NOMO-1 treated with DMSO at 0.1 percent for 48 hours (cell line): ENCODE measurements around the gene MBP.
"Not testable (repeated sequence)": the region's sequence is repeated elsewhere in the genome, so short reads cannot be mapped to it uniquely, and the experiment has no call there.

Source experiments
- DNase-seq: peaks from one replicate; lab custom pipeline; 2025; ENCODE audit not compliant: unreplicated experiment; lab: John Stamatoyannopoulos, UW

Gene MBP

DNA sequence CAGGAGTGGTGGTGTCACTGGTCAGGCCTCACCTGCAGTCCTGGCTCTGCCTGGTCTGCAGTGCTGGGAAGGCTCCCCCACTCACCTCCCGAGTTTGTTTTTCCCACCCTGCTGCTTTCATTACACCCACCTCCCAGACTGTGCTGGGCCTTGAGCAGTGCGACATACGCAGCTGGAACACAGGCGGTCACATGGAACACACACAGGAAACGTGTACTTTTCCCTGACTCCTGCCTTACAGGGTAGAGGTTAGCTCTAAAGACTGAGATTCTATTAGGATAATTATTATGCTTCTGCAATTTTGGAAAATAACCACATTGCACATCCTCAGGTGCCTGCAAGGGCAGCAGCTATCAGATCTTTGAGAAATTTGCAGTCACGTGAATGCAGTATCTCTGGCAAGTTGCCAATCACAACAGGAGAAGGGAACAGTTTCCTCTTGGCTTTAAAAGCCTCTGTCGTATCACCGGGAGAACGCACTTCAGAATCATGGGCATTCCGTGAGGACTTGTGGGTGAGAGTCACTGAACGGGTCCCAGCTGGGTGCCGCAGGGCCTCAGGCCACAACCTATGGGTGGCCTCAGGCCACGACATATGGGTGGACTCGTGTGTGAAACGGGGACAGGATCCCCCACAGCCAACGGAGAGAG, 173.8 kb downstream of the MBP start:
- DNase-seq = no peak

DNA sequence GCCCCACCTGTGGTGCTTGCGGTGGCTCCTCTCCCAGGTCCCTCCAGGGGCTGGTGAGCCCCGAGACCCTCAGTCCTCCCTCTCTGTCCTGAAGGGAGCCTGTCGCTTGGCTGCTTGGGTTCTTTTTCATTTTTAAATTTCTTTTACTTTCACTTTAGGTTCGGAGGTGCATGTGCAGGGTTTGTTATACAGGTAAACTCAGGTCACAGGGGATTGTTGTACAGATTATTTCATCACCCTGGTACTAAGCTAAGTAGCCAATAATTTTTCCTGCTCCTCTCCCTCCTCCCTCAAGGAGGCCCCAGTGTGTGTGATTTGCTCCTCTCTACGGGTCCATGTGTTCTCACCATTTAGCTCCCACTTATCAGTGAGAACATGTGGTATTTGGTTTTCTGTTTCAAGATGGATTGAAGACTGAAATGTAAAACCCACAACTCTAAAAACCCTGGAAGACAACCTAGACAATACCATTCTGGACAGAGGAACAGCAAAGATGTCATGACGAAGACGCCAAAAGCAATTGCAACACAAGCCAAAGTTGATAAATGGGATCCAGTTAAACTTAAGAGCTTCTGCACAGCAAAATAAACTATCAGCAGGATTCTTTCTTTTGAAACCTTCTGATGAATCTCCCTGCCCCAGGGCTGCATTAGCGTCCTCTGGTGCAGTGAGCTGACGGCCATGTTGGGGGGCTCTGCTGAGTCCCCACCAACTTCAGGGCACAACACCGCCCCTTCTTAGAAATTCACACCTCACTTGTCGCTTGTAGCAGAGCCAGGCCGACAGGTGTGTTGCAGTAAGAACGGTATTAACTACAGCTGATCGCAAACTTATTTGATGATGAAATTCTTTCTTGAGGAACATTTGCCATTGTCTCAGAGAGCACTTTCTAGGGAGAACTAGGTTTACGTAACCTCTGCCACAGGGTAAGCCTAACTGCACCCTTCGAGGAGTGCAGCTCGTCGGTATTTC, 174.9 kb downstream of the MBP start:
- no peak for DNase-seq

DNA sequence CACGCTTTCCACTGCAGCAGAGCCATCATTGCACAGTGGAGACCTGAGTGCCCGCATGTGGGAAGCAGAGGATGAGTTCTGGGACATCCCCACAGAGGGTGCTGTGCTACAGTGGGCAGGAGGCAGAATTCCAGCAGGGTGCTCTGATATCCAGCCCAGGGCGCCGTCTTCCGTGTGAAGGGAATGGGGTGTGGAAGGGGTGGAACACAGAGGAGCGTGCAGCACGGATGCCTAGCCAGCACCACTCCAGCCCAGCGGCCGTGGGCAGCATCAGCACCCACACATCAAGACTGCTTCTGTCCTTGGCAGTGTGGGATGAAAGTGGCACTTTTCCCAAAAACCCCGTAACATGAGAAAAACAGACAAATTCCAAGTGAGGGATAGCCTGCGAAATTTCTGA, 175.9 kb downstream of the MBP start:
- DNase-seq = no peak

DNA sequence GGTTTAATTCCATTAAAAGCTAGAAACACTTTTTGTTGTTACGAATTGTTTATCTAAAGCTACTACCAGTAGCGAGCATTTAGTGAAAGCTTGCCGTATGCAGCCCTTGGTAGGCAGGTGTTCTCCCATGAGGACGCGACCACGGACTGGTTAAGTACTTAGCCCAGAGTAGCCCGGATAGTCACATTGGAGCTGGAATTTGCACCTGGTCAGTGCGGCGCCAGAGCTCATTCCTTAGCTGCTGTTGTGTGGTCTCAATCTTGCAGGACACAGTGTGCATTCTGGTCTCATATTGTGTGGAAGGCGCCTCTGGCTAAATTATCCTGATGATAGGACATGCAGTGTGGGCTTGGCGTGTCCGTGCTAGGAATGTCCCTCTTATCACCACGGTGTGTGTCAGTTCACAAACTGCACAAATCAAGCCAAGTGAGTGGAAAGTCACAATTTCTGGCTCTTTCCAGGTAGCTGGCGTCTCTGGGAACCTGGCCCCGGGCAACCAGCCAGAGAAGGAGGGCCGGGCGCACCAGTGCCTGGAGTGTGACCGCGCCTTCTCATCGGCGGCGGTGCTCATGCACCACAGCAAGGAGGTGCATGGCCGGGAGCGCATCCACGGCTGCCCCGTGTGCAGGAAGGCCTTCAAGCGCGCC, 176.9 kb downstream of the MBP start:
- DNase-seq = no peak

DNA sequence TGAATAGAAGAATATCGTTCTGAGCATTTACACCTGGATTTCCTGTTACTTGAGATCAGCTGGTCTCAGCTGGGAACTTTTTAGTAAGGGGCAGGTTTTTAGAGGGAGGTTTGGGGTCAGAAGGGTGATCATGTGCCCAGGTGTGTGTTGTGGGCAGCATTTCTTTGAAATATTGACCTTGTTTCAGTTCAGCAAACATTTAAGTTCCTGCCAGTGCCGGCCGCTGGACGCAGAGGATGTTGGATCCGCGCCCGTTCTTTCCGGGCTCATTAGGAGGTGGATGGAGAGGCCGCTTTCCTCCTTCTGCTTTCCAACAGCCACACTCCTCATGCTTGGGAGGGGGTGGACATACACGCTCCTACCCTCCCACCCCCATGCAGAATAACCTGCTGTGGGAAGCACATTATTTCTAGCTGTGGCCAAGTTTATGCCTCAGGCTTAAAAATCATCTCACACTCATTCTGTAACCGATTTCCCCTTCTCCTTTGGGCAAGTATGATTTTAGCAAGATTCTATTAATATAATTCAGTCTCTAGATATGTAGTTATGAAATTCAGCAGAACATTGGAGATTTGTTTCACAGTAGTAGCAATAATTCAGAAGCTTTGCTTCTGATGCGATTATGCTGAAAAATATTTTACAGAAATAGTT, 178.9 kb downstream of the MBP start:
- no peak for DNase-seq

DNA sequence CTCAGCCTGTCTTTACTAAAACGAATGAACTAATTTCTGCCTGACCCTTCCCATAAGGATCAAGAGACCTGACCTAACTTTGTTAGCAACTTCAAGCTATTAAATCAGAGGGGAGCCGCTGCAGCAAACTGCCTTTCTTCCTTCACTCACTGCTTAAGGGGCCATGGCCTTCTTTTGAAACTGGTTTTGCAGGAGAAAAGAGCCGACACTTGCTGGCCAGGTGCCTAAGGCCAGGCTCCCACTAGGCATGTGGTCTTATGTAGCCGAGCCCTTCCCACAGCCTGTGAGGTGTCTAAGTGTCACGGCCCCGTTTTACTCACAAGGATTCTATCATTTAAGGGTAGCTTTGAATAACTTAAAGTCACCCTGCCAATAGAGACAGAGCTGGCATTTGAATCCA, 179.4 kb downstream of the MBP start:
- no peak for DNase-seq

DNA sequence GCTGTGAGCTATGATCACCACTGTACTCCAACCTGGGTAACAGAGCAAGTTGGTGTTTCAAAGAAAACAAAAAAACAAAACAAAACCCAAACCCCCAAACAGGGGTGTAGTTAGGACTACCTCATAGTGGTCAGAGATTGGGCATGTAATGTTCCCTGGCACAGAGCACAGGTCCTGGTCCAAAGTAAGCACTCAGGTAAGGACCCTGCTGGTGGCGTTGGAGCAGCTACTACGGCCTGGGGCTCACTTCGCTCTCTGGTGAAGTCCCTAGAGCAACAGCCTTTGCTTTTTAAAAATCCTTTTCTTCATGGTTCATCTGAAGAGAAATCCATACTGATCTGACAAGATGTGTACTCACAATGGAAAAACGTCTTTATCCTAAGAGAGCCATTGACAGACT, 179.8 kb downstream of the MBP start:
- no peak for DNase-seq

DNA sequence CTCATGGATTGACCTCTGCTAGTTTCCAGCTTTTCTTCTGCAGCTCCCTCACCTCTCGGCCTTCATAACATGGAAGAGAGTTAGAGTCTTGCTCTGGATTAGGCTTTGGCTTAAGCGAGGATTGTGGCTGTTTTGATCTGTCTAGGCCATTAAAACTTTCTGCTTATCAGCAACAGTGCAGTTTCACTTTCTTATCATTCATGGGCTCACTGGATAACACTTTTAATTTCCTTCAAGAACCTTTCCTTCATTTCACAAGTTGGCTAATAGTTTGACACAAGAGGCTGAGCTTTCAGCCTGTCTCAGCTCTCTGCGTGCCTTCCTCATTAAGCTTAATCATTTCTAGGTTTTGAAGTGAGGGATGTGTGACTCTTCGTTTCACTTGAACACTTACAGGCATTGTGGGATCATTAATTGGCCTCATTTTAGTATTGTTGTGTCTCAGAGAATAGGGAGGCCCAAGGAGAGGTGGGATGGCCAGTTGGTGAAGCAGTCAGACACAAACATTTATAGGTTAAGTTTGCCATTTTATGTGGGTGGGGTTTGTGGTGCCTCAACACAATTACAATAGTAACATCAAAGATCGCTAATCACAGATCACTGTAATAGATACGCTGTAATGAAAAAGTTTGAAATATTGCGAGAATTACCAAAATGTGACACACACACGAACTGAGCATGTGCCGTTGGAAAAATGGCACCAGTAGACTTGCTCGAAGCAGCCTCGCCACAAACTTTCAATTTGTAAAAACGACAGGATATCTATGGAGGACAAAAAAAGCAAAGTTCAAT, 180.9 kb downstream of the MBP start:
- no peak for DNase-seq

DNA sequence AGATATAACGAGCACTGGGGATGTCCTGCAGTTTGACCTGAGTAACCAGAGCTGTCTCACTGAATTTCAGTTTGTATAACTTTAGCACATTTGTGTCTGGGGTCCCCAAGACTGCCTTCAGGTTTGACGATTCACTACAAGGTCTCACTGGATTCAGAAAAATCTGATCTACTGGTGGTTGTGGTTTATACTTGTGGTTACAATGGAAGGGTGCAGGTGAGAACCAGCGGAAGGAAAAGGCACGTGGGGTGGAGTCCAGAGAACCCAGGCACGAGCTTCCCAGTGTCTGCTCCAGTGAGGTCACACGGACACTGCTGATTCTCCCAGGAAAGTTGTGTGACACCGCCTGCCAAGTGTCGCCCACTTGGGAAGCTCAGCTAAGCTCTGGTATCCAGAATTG, 184.2 kb downstream of the MBP start:
- DNase-seq = no peak

DNA sequence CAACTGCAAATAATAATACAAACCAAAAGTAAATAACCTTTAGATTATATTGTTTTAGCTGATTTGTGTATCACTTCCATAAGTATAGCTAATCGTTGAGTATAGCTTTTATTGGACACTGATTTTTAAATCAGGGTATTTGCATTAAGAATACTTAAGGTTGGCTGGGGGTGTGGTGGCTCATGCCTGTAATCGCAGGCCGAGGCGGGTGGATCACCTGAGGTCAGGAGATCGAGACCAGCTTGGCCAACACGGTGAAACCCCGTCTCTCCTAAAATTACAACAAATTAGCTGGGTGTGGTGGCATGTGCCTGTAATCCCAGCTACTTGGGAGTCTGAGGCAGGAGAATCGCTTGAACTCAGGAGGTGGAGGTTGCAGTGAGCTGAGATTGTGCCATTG, 188.2 kb downstream of the MBP start:
- not testable (repeated sequence) for DNase-seq

DNA sequence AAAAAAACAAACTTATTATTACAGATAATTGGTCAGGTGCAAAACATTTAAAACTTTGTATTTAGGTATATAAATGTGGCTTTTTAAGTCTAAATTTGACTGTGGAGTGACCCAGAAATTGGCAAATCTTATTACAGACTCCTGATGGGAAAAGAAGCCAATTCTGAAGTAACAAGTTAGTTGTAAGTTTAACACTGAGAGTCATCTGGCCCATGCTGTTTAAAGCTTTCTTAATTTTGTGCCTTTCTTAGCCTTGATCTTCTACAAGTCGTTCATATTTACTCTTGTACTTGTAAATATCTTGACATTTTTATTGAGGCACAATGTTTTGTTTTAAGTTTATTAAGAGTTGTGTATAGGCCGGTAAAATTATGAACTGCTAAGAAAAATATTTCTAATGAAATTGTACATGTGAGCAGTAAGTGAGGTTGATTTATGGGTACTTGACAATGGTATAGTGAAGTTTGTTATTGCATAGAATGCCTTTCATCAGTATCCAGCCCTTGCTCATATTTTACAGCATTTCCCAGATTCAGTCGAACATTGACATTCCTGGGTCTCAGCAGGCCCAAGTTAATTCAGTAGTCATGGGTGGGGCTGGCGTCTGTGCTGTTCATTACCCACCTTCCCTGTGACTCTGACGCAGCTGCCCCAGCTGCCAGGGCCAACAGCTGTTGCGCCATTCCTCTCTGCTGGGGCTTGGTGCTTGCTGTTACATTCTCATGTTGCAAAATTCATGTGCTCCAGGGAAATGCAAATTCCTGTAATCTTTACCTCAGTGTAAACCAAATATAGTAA, 188.8 kb downstream of the MBP start:
- no peak for DNase-seq

DNA sequence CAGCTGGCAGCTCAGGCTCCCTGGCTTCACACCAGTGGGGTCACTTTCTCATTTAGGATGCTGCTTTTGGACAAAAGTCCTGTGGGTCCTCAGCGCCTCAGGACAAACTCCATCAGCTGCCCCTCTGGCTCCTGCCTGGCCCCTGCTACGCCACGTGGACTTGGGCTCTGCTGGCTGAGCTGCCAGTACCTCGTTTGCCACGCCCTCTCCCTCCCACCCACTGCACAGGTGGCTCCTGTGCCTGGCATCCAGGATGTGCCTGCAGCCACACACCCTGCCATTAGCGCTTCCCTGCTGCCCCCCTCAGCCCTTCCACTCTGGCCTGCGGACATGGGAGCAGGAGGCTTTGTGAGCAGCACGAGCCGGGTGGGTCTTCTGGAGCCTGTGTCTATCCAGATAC, 191.3 kb downstream of the MBP start:
- DNase-seq = no peak

DNA sequence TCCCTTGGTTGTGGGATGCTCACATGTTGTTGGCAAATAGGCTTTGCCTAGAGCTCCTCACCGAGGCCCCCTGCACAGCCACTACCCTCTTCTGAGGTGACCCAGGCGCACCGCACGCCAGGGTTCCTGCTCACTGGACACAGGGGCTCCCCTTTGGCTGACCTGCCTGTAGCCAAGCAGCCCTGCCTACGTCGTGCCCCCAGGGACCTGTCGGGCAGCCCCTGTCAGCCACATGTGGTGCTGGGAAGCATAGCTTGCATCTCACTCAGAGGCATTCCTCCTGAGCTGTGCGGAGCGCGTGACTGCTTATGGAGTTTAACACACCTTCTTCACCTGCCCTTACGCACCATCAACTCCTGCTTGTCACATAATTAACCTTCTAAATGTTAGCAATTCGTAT, 194.0 kb downstream of the MBP start:
- DNase-seq = no peak

DNA sequence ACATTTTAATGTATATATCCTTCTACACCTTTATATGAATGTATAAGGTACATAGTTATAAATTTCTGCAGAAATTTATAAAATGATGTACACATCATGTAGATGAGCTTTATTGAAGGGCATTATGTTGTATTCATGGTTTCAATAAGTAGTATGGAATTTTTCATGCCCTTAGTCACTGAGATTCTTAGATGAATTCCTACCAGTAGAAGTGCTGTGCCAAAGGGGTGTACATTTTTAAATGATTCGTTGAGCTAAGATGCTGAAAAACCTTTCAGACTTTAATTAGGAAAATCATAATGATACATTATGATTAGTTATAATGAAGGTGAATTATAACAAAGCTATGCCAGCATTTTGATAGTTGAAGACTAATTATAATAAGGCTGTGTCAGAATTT, 195.0 kb downstream of the MBP start:
- no peak for DNase-seq

DNA sequence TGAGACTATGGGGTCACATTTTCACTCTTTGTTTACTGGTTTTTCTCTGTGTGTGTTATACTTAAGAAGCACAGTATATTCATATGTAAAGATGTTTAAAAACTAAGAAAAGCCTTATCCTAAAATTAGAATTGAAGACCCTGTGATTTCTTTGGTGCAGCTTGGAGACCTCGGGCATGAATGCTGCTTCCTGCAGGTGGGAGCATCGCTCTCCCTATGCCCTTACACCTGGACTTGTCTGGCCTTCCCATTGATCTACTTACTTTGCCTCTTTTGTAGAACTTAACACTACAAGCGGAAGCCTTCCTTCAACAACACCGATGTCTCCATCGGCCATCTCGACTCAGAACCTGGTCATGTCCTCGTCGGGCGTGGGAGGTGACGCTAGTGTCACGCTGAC, 195.7 kb downstream of the MBP start:
- DNase-seq = no peak

DNA sequence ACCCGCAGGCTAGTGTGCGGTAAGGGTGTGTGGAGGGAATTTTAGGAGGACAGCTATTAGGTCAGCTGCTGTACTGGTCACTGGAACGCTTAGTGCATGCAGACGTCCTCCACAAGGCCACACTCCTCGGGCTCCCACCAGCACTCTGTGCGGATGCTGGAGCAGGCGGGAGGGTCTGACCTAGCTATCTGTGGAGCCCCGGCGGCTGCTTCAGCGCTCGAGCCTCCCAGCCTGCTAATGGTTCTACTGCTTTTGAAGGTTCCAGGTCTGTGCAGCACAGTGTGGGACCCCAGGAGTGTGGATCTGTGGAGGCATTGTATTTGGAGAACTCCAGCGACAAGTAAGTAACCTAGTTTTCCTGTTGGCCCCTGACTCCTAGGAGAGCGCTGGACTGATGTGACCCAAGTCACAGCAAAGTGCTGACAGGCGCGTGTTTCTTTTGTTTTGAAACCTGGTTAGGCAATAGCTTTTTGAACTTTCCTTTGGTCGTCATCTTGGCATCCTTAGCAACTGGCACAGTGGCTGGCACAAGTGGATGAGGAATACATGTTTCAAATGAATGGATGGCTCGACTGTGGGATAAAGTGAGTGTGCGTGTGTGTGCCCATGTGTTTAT, 196.8 kb downstream of the MBP start:
- no peak for DNase-seq

DNA sequence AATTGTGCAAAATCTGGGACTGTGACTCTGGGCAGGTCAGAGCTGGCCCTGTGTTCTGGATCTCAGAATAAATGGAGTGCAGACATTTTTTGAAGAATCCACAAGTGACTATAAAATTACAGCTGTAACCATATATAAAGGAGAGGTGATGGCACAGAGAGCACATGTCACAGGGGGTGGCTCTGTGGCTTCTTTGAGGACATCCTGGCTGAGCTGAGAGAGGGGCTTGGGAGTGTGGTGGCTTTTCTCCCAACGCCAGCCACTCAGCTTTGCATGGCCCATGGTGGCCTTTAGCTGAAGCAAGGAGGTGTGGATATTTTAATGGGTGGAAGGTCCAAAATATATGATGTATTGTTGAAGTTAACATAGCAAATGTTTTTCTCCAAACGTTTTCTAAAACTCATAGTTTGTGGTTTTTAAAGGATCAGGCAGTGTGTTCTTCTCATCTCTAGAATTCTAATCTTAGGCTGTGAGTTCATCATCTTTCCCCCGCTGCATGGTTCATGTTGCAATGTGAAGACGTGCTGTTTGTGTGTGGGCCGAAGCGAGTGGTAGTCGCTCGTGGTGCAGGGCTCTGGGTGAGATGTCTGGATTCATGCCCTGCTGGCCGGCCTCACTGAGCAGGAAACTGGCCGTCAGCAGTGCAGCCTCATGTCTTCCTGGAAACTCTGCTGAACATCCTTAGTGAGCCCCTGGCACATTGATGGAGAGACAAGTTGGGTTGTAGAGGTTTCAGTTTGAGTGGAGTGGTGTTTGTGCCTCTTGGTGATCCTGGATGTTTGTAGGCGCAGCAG, 200.4 kb downstream of the MBP start:
- no peak for DNase-seq

DNA sequence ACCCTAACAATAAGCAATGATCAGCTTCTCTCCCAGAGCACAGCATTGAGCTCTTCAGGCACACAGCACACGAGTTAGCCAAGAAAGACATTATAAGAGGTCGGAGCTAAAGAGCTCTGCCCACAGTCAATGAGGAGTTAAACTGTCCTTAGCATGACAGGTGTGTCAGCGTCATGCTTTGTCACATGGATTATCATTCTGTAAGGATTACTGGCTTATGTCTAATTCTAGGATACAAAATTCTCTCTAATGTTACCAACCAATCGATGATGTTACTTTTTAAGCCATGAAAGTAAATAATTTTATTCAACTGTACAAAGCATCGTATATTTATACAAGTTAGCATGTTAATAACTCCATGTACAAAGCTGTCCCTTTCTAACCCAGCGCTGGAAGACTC, 201.4 kb downstream of the MBP start:
- DNase-seq = no peak
